ENCODE results near the gene OLIG3. TPM values are rescaled to one million over a fixed set of nuclear protein-coding genes. Genes with fewer than 3 reads are reported as not detected.

OLIG3 gene
- total RNA-seq, 2 donors from 2014 or later: 0.12 TPM; not detected in 1

GRCh38 chr6:137492289-137493217 is 1.6 kb downstream of the OLIG3 start:
- no peaks in the 10 kb centered on the region for H3K9me3 ChIP-seq (ENCODE audit: control insufficient read depth, low read length, poor library complexity, severe bottlenecking)
- Mint-ChIP-seq H3K4me1 (peaks cover 38% of the 10 kb centered on the region), H3K4me3 (peak overlapping the region; percentile 69), H3K27me3 (peaks cover 92% of the 10 kb centered on the region), H3K36me3 (ENCODE audit: low read depth) (peaks cover 11% of the 10 kb centered on the region), H3K27ac (peak overlapping the region; percentile 51)
- DNase-seq: no peak
- no peak for ATAC-seq

- Mint-ChIP-seq H3K4me3 (peak overlapping the region; percentile 36), H3K27me3 (peaks cover 95% of the 10 kb centered on the region), H3K4me1 (peaks cover 42% of the 10 kb centered on the region), H3K27ac (no peak overlapping the region), H3K36me3 (ENCODE audit: low read depth) (peaks cover 11% of the 10 kb centered on the region)
- ATAC-seq (no peak), DNase-seq (no peak)
- H3K9me3 ChIP-seq (ENCODE audit: control insufficient read depth, low read length, poor library complexity, severe bottlenecking): no peaks in the 10 kb centered on the region
These were observed 2.7 kb downstream of the OLIG3 start for GRCh38 chr6:137491478-137491877.

- Mint-ChIP-seq H3K27me3 (peaks cover 95% of the 10 kb centered on the region), H3K36me3 (ENCODE audit: low read depth) (peaks cover 11% of the 10 kb centered on the region), H3K4me1 (peaks cover 38% of the 10 kb centered on the region), H3K27ac (no peak overlapping the region), H3K4me3 (no peak overlapping the region)
- DNase-seq: no peak
- ATAC-seq: no peak
- no peaks in the 10 kb centered on the region for H3K9me3 ChIP-seq (ENCODE audit: control insufficient read depth, low read length, poor library complexity, severe bottlenecking)
These were observed 3.2 kb downstream of the OLIG3 start for GRCh38 chr6:137490961-137491360.

- H3K36me3 Mint-ChIP-seq (ENCODE audit: low read depth): peaks cover 11% of the 10 kb centered on the region
- DNase-seq: no peak
- peaks cover 95% of the 10 kb centered on the region for H3K27me3 Mint-ChIP-seq
- H3K4me3 Mint-ChIP-seq: no peak overlapping the region
- H3K9me3 ChIP-seq (ENCODE audit: control insufficient read depth, low read length, poor library complexity, severe bottlenecking): no peaks in the 10 kb centered on the region
- ATAC-seq: no peak
- H3K27ac Mint-ChIP-seq: no peak overlapping the region
- H3K4me1 Mint-ChIP-seq: peaks cover 31% of the 10 kb centered on the region
These were observed 3.9 kb downstream of the OLIG3 start for GRCh38 chr6:137490006-137490905.

- Mint-ChIP-seq H3K4me1 (peaks cover 23% of the 10 kb centered on the region), H3K4me3 (peak overlapping the region; percentile 70), H3K27me3 (peaks cover 90% of the 10 kb centered on the region), H3K27ac (peak overlapping the region; percentile 19), H3K36me3 (ENCODE audit: low read depth) (peaks cover 7% of the 10 kb centered on the region)
- peak; percentile 13 for ATAC-seq
- no peak for DNase-seq
- no peaks in the 10 kb centered on the region for H3K9me3 ChIP-seq (ENCODE audit: control insufficient read depth, low read length, poor library complexity, severe bottlenecking)
These were observed 4.9 kb downstream of the OLIG3 start for GRCh38 chr6:137489046-137490005.

- Mint-ChIP-seq H3K4me3 (peak overlapping the region; percentile 70), H3K4me1 (peaks cover 17% of the 10 kb centered on the region), H3K36me3 (ENCODE audit: low read depth) (peaks cover 7% of the 10 kb centered on the region), H3K27ac (peak overlapping the region; percentile 19), H3K27me3 (peaks cover 90% of the 10 kb centered on the region)
- ATAC-seq: peak; percentile 68
- H3K9me3 ChIP-seq (ENCODE audit: control insufficient read depth, low read length, poor library complexity, severe bottlenecking): no peaks in the 10 kb centered on the region
- no peak for DNase-seq
These were observed 5.8 kb downstream of the OLIG3 start for GRCh38 chr6:137488150-137489045.

- H3K27ac Mint-ChIP-seq: peak overlapping the region; percentile 73
- peaks cover 7% of the 10 kb centered on the region for H3K36me3 Mint-ChIP-seq (ENCODE audit: low read depth)
- H3K4me3 Mint-ChIP-seq: peak overlapping the region; percentile 69
These were observed 6.4 kb downstream of the OLIG3 start for GRCh38 chr6:137487869-137488149.

GRCh38 chr6:137487181-137487868 is 6.9 kb downstream of the OLIG3 start:
- Mint-ChIP-seq H3K36me3 (ENCODE audit: low read depth) (peaks cover 4% of the 10 kb centered on the region), H3K27me3 (peaks cover 88% of the 10 kb centered on the region), H3K4me1 (peaks cover 17% of the 10 kb centered on the region), H3K27ac (peak overlapping the region; percentile 73), H3K4me3 (peak overlapping the region; percentile 47)
- no peaks in the 10 kb centered on the region for H3K9me3 ChIP-seq (ENCODE audit: control insufficient read depth, low read length, poor library complexity, severe bottlenecking)
- no peak for ATAC-seq
- no peak for DNase-seq

More at GRCh38 chr6:137487869-137488149, 6.4 kb downstream of the OLIG3 start:
- peaks cover 90% of the 10 kb centered on the region for H3K27me3 Mint-ChIP-seq
- peaks cover 17% of the 10 kb centered on the region for H3K4me1 Mint-ChIP-seq
- ATAC-seq (peak; percentile 20), DNase-seq (no peak)
- H3K9me3 ChIP-seq (ENCODE audit: control insufficient read depth, low read length, poor library complexity, severe bottlenecking): no peaks in the 10 kb centered on the region

GRCh38 chr6:137486416-137486815 is 7.8 kb downstream of the OLIG3 start:
- no peak overlapping the region for H3K4me3 Mint-ChIP-seq
- DNase-seq: no peak
- peaks cover 13% of the 10 kb centered on the region for H3K4me1 Mint-ChIP-seq
- ATAC-seq: no peak
- peaks cover 4% of the 10 kb centered on the region for H3K36me3 Mint-ChIP-seq (ENCODE audit: low read depth)
- H3K27ac Mint-ChIP-seq: no peak overlapping the region
- no peaks in the 10 kb centered on the region for H3K9me3 ChIP-seq (ENCODE audit: control insufficient read depth, low read length, poor library complexity, severe bottlenecking)
- peaks cover 86% of the 10 kb centered on the region for H3K27me3 Mint-ChIP-seq

- Mint-ChIP-seq H3K4me3 (no peak overlapping the region), H3K36me3 (ENCODE audit: low read depth) (no peaks in the 10 kb centered on the region), H3K4me1 (no peaks in the 10 kb centered on the region), H3K27ac (no peak overlapping the region), H3K27me3 (peaks cover 75% of the 10 kb centered on the region)
- ATAC-seq (no peak), DNase-seq (no peak)
- H3K9me3 ChIP-seq (ENCODE audit: control insufficient read depth, low read length, poor library complexity, severe bottlenecking): no peaks in the 10 kb centered on the region
These were observed 13.8 kb downstream of the OLIG3 start for GRCh38 chr6:137480431-137480830.

GRCh38 chr6:137475103-137475502 is 19.1 kb downstream of the OLIG3 start:
- H3K36me3 Mint-ChIP-seq (ENCODE audit: low read depth): no peaks in the 10 kb centered on the region
- no peak overlapping the region for H3K4me3 Mint-ChIP-seq
- DNase-seq (no peak), ATAC-seq (no peak)
- H3K27ac Mint-ChIP-seq: no peak overlapping the region
- no peaks in the 10 kb centered on the region for H3K9me3 ChIP-seq (ENCODE audit: control insufficient read depth, low read length, poor library complexity, severe bottlenecking)
- H3K27me3 Mint-ChIP-seq: peaks cover 47% of the 10 kb centered on the region
- H3K4me1 Mint-ChIP-seq: peaks cover 5% of the 10 kb centered on the region
